Fibroblast of lung (primary cell): ENCODE data around the gene KRT85. TPM values are rescaled to one million over a fixed set of nuclear protein-coding genes. Genes with fewer than 3 reads are reported as not detected.

ENCODE experiments used
- DNase-seq, 2 donors: peaks; one replicate each; pipeline versions ENCODE4 v3.0.0 to v3.0.0-alpha.2; 2010; ENCODE audit warnings: low read depth in 2 of 2
- H2AFZ ChIP-seq: 2 replicates; pipeline ENCODE4 v1.5.1; 2012; ENCODE audit warnings: low read length, control low read depth, inconsistent platforms
- H3K27ac ChIP-seq: 2 replicates; pipeline ENCODE4 v1.5.1; 2011; ENCODE audit warnings: low read length, control low read depth; ENCODE audit not compliant: insufficient read depth
- H3K27me3 ChIP-seq: 2 replicates; pipeline ENCODE4 v1.5.1; 2011; ENCODE audit warnings: mild to moderate bottlenecking, low read length; ENCODE audit not compliant: control insufficient read depth, insufficient read depth
- H3K36me3 ChIP-seq: 2 replicates; pipeline ENCODE4 v1.5.1; 2011; ENCODE audit warnings: low read length; ENCODE audit not compliant: control insufficient read depth, insufficient read depth
- H3K4me1 ChIP-seq: 2 replicates; pipeline ENCODE4 v1.5.1; 2011; ENCODE audit warnings: low read length; ENCODE audit not compliant: control insufficient read depth, insufficient read depth; ENCODE audit errors: extremely low read depth
- H3K4me2 ChIP-seq: 2 replicates; pipeline ENCODE4 v1.5.1; 2011; ENCODE audit warnings: low read length, control low read depth; ENCODE audit not compliant: insufficient read depth; ENCODE audit errors: extremely low read depth
- H3K4me3 ChIP-seq, 4 experiments: fragments of 200-600 bp in 1 of 4; sonication (generic) in 1 of 4; replicated peaks in 1 of 4; 2 replicates each; pipeline ENCODE4 v1.5.1; 2011 to 2016; ENCODE audit warnings: low read length in 4 of 4, low read depth in 3 of 4, mild to moderate bottlenecking in 3 of 4, control low read depth in 2 of 4, inconsistent platforms in 1 of 4, mixed read lengths in 1 of 4; ENCODE audit not compliant: insufficient read depth in 1 of 4; ENCODE audit errors: control extremely low read depth in 1 of 4
- H3K79me2 ChIP-seq: 2 replicates; pipeline ENCODE4 v1.5.1; 2012; ENCODE audit warnings: mild to moderate bottlenecking, low read length, inconsistent platforms; ENCODE audit not compliant: control insufficient read depth, insufficient read depth
- H3K9ac ChIP-seq: 2 replicates; pipeline ENCODE4 v1.5.1; 2011; ENCODE audit warnings: mild to moderate bottlenecking, low read length, control low read depth; ENCODE audit not compliant: insufficient read depth
- H3K9me3 ChIP-seq: 2 replicates; pipeline ENCODE4 v1.5.1; 2012; ENCODE audit warnings: low read depth, low read length; ENCODE audit not compliant: control insufficient read depth, insufficient read depth
- H4K20me1 ChIP-seq: 2 replicates; pipeline ENCODE4 v1.5.1; 2011; ENCODE audit warnings: low read length; ENCODE audit not compliant: control insufficient read depth, insufficient read depth; ENCODE audit errors: extremely low read depth
- CTCF ChIP-seq, 2 donors: IDR thresholded peaks in 1 of 2; conservative IDR thresholded peaks in 1 of 2; 1 replicate in 1 of 2; 2 replicates in 1 of 2; pipeline ENCODE4 v1.5.1; 2011 to 2012; ENCODE audit warnings: low read length in 2 of 2, control low read depth in 1 of 2, inconsistent platforms in 1 of 2, low read depth in 1 of 2, mild to moderate bottlenecking in 1 of 2
- EZH2 ChIP-seq: IDR thresholded peaks from 2 replicates; pipeline ENCODE4 v1.5.1; 2012; ENCODE audit warnings: low read length, control low read depth, mild to moderate bottlenecking; ENCODE audit errors: missing control alignments
- polyA plus RNA-seq, 2 donors: library from polyadenylated mRNA; depleted of rRNA in 1 of 2; stranded (reverse) in 1 of 2; unstranded in 1 of 2; fragments of >200 nt; gene quantifications; 2 replicates each; pipeline ENCODE4 v1.2.1, GENCODE V29; 2011 to 2012; ENCODE audit warnings: missing spikeins in 1 of 2
- total RNA-seq: library from RNA; depleted of rRNA; stranded (reverse); fragments of >200 nt; gene quantifications from 2 replicates; pipeline ENCODE4 v1.2.1, GENCODE V29; 2014

Gene KRT85
- total and polyA plus RNA-seq, 2 donors (not counting 1 experiment from before 2014, with no cell fraction given), result not detected

GRCh38 chr12:52331833-52332232 is 35.4 kb downstream of the KRT85 start:
- no peak for DNase-seq
- no peak overlapping the region for H3K9ac ChIP-seq
- TF ChIP-seq CTCF (conservative IDR thresholded peaks at IDR 0.05 in 1 of 2, IDR thresholded peaks at IDR 0.05 in 1 of 2; ENCODE audit: low read depth in 1 of 2, low read length in 2 of 2), result no peak
- no peak for TF ChIP-seq EZH2
- no peaks in the 10 kb centered on the region for H3K4me1 ChIP-seq
- no peak overlapping the region for H3K4me3 ChIP-seq
- H3K36me3 ChIP-seq, result no peaks in the 10 kb centered on the region
- no peaks in the 10 kb centered on the region for H3K9me3 ChIP-seq
- no peaks in the 10 kb centered on the region for H3K79me2 ChIP-seq
- H3K27ac ChIP-seq, result no peak overlapping the region
- no peak overlapping the region for H2AFZ ChIP-seq
- peaks cover 16% of the 10 kb centered on the region for H3K27me3 ChIP-seq
- no peaks in the 10 kb centered on the region for H4K20me1 ChIP-seq
- no peak overlapping the region for H3K4me2 ChIP-seq

- no peak for TF ChIP-seq CTCF (conservative IDR thresholded peaks at IDR 0.05 in 1 of 2, IDR thresholded peaks at IDR 0.05 in 1 of 2; ENCODE audit: low read depth in 1 of 2, low read length in 2 of 2)
- TF ChIP-seq EZH2, result no peak
- no peaks in the 10 kb centered on the region for H3K79me2 ChIP-seq
- H3K4me1 ChIP-seq, result no peaks in the 10 kb centered on the region
- no peaks in the 10 kb centered on the region for H3K36me3 ChIP-seq
- H3K4me3 ChIP-seq, result no peak overlapping the region
- H3K9ac ChIP-seq, result no peak overlapping the region
- no peak overlapping the region for H3K4me2 ChIP-seq
- no peak overlapping the region for H2AFZ ChIP-seq
- no peak overlapping the region for H3K27ac ChIP-seq
- H4K20me1 ChIP-seq, result no peaks in the 10 kb centered on the region
- DNase-seq, result no peak
- H3K9me3 ChIP-seq, result no peaks in the 10 kb centered on the region
- H3K27me3 ChIP-seq, result peaks cover 16% of the 10 kb centered on the region
Observed at GRCh38 chr12:52331039-52331438, 36.2 kb downstream of the KRT85 start.

- Histone ChIP-seq H3K27me3 (peaks cover 18% of the 10 kb centered on the region), H3K36me3 (no peaks in the 10 kb centered on the region), H3K79me2 (no peaks in the 10 kb centered on the region), H3K9ac (no peak overlapping the region), H3K4me2 (no peak overlapping the region), H2AFZ (no peak overlapping the region), H4K20me1 (no peaks in the 10 kb centered on the region), H3K9me3 (no peaks in the 10 kb centered on the region), H3K4me1 (no peaks in the 10 kb centered on the region), H3K27ac (no peak overlapping the region), H3K4me3 (no peak overlapping the region)
- TF ChIP-seq EZH2 (no peak), CTCF (conservative IDR thresholded peaks at IDR 0.05 in 1 of 2, IDR thresholded peaks at IDR 0.05 in 1 of 2; ENCODE audit: low read depth in 1 of 2, low read length in 2 of 2) (no peak)
- no peak for DNase-seq
Observed at GRCh38 chr12:52327830-52328500, 39.3 kb downstream of the KRT85 start.
